ENCODE results near the gene MYO5B. TPM values are rescaled to one million over a fixed set of nuclear protein-coding genes. Genes with fewer than 3 reads are reported as not detected.

MYO5B gene
- total and polyA plus RNA-seq, 4 donors: 5.4 to 23.4 (median 11.4) TPM

DNA sequence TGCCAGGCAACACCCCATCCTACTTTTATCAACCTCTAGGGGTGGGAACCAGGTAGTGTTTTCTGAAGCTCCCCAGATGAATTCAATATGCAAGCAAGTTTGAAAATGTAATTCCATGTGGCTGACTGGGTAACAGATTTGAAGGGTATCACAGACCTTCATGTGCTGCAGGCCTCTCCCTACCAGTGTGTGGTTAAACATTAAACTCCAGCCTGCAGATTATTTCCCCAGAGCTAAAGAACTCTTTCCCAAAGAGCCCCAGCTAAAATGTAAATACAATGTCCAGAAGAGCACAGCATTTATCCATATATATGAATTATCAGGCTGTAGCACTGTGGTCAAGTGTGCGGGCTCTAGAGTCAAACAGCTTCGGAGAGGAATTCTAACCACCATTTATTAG lies 134.1 kb downstream of the MYO5B start:
- Histone ChIP-seq H3K36me3 (ENCODE audit: control insufficient read depth in 4 of 4, insufficient read depth in 3 of 4, low read depth in 1 of 4, low read length in 3 of 4) (no peaks in the 10 kb centered on the region), H3K27ac (ENCODE audit: low read depth in 1 of 2, low read length in 2 of 2) (no peak overlapping the region), H3K27me3 (ENCODE audit: control insufficient read depth in 4 of 4, insufficient read depth in 4 of 4, low read length in 3 of 4) (no peaks in the 10 kb centered on the region), H3K9me3 (ENCODE audit: control insufficient read depth in 4 of 4, low read length in 3 of 4) (no peaks in the 10 kb centered on the region), H3K4me3 (ENCODE audit: low read depth in 1 of 3, low read length in 3 of 3) (no peak overlapping the region), H3K9ac (ENCODE audit: low read depth in 1 of 2, low read length in 2 of 2) (no peak overlapping the region), H3K4me1 (ENCODE audit: control insufficient read depth in 4 of 4, insufficient read depth in 4 of 4, low read length in 3 of 4) (peaks cover 0 to 4% (median 2%) of the 10 kb centered on the region in 4 donors)
- TF ChIP-seq HNF4G (IDR thresholded peaks at IDR 0.05) (no peak), FOXA2 (IDR thresholded peaks at IDR 0.05) (no peak), GABPA (IDR thresholded peaks at IDR 0.05 in 1 of 2, conservative IDR thresholded peaks at IDR 0.05 in 1 of 2) (no peak), RAD21 (IDR thresholded peaks at IDR 0.05) (no peak), HNF4A (conservative IDR thresholded peaks at IDR 0.05) (no peak)
- TF ChIP-seq, protein P1, sequence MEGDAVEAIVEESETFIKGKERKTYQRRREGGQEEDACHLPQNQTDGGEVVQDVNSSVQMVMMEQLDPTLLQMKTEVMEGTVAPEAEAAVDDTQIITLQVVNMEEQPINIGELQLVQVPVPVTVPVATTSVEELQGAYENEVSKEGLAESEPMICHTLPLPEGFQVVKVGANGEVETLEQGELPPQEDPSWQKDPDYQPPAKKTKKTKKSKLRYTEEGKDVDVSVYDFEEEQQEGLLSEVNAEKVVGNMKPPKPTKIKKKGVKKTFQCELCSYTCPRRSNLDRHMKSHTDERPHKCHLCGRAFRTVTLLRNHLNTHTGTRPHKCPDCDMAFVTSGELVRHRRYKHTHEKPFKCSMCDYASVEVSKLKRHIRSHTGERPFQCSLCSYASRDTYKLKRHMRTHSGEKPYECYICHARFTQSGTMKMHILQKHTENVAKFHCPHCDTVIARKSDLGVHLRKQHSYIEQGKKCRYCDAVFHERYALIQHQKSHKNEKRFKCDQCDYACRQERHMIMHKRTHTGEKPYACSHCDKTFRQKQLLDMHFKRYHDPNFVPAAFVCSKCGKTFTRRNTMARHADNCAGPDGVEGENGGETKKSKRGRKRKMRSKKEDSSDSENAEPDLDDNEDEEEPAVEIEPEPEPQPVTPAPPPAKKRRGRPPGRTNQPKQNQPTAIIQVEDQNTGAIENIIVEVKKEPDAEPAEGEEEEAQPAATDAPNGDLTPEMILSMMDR (IDR thresholded peaks at IDR 0.05; ENCODE audit: low read depth, low read length, missing input control): no peak
- 69% methylated on average over 2 of the region's 2 CpGs for WGBS
- DNase-seq (ENCODE audit: low spot score): no peak

DNA sequence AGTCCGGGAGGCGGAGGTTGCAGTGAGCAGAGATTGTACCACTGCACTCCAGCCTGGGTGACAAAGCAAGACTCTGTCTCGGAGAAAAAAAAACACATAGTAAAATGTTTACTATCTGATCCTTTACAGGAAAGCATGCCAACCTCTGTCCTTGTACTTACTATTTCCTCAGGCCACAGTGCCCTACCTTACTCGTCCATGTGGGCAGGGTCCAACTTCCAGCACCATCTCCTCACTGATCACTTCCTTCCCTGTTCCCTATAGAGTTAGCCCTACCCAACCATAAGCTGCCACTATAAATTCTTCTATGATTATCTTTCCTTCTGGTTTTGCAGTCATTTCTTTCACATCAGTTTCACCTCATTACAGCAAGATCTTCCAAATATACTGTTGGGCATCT lies 136.2 kb downstream of the MYO5B start:
- Histone ChIP-seq H3K27me3 (ENCODE audit: control insufficient read depth in 4 of 4, insufficient read depth in 4 of 4, low read length in 3 of 4) (no peaks in the 10 kb centered on the region), H3K4me3 (ENCODE audit: low read depth in 1 of 3, low read length in 3 of 3) (no peak overlapping the region), H3K27ac (ENCODE audit: low read depth in 1 of 2, low read length in 2 of 2) (no peak overlapping the region), H3K36me3 (ENCODE audit: control insufficient read depth in 4 of 4, insufficient read depth in 3 of 4, low read depth in 1 of 4, low read length in 3 of 4) (no peaks in the 10 kb centered on the region), H3K9ac (ENCODE audit: low read depth in 1 of 2, low read length in 2 of 2) (no peak overlapping the region), H3K9me3 (ENCODE audit: control insufficient read depth in 4 of 4, low read length in 3 of 4) (no peaks in the 10 kb centered on the region), H3K4me1 (ENCODE audit: control insufficient read depth in 4 of 4, insufficient read depth in 4 of 4, low read length in 3 of 4) (peaks cover 1 to 10% (median 5%) of the 10 kb centered on the region in 4 donors)
- TF ChIP-seq HNF4G (IDR thresholded peaks at IDR 0.05) (no peak), JUND (IDR thresholded peaks at IDR 0.05) (no peak), EGR1 (IDR thresholded peaks at IDR 0.05; ENCODE audit: low read depth in 2 of 2) (no peak), RXRA (IDR thresholded peaks at IDR 0.05) (no peak), GABPA (IDR thresholded peaks at IDR 0.05 in 1 of 2, conservative IDR thresholded peaks at IDR 0.05 in 1 of 2) (no peak), RAD21 (IDR thresholded peaks at IDR 0.05) (no peak), HNF4A (conservative IDR thresholded peaks at IDR 0.05) (no peak), SP1 (IDR thresholded peaks at IDR 0.05) (no peak), YY1 (IDR thresholded peaks at IDR 0.05) (no peak), TAF1 (conservative IDR thresholded peaks at IDR 0.05) (no peak), FOXA1 (IDR thresholded peaks at IDR 0.05) (no peak), NR2F2 (IDR thresholded peaks at IDR 0.05) (no peak)
- TF ChIP-seq, protein P2, sequence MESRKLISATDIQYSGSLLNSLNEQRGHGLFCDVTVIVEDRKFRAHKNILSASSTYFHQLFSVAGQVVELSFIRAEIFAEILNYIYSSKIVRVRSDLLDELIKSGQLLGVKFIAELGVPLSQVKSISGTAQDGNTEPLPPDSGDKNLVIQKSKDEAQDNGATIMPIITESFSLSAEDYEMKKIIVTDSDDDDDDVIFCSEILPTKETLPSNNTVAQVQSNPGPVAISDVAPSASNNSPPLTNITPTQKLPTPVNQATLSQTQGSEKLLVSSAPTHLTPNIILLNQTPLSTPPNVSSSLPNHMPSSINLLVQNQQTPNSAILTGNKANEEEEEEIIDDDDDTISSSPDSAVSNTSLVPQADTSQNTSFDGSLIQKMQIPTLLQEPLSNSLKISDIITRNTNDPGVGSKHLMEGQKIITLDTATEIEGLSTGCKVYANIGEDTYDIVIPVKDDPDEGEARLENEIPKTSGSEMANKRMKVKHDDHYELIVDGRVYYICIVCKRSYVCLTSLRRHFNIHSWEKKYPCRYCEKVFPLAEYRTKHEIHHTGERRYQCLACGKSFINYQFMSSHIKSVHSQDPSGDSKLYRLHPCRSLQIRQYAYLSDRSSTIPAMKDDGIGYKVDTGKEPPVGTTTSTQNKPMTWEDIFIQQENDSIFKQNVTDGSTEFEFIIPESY (IDR thresholded peaks at IDR 0.05): no peak
- TF ChIP-seq, protein P1 (IDR thresholded peaks at IDR 0.05; ENCODE audit: low read depth, low read length, missing input control): no peak
- TF ChIP-seq, protein P3, sequence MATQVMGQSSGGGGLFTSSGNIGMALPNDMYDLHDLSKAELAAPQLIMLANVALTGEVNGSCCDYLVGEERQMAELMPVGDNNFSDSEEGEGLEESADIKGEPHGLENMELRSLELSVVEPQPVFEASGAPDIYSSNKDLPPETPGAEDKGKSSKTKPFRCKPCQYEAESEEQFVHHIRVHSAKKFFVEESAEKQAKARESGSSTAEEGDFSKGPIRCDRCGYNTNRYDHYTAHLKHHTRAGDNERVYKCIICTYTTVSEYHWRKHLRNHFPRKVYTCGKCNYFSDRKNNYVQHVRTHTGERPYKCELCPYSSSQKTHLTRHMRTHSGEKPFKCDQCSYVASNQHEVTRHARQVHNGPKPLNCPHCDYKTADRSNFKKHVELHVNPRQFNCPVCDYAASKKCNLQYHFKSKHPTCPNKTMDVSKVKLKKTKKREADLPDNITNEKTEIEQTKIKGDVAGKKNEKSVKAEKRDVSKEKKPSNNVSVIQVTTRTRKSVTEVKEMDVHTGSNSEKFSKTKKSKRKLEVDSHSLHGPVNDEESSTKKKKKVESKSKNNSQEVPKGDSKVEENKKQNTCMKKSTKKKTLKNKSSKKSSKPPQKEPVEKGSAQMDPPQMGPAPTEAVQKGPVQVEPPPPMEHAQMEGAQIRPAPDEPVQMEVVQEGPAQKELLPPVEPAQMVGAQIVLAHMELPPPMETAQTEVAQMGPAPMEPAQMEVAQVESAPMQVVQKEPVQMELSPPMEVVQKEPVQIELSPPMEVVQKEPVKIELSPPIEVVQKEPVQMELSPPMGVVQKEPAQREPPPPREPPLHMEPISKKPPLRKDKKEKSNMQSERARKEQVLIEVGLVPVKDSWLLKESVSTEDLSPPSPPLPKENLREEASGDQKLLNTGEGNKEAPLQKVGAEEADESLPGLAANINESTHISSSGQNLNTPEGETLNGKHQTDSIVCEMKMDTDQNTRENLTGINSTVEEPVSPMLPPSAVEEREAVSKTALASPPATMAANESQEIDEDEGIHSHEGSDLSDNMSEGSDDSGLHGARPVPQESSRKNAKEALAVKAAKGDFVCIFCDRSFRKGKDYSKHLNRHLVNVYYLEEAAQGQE (IDR thresholded peaks at IDR 0.05): no peak
- TF ChIP-seq, protein P4, sequence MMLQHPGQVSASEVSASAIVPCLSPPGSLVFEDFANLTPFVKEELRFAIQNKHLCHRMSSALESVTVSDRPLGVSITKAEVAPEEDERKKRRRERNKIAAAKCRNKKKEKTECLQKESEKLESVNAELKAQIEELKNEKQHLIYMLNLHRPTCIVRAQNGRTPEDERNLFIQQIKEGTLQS (IDR thresholded peaks at IDR 0.05): no peak
- TF ChIP-seq, protein P5, sequence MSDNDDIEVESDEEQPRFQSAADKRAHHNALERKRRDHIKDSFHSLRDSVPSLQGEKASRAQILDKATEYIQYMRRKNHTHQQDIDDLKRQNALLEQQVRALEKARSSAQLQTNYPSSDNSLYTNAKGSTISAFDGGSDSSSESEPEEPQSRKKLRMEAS (IDR thresholded peaks at IDR 0.05): no peak
- DNase-seq (ENCODE audit: low spot score): no peak
- 85% methylated on average over 4 of the region's 4 CpGs for WGBS

Measured in liver (tissue), 9 donors.